ENCODE measurements around the gene TUBGCP5.
"Not testable (repeated sequence)": the region's sequence is repeated elsewhere in the genome, so short reads cannot be mapped to it uniquely, and the experiment has no call there.

TUBGCP5 gene

GRCh38 chr15:23039143-23039916, at the start of gene TUBGCP5:
TSS of gene TUBGCP5 (minus strand) at chr15:23039569. CDS start at chr15:23039543, 26 bp downstream.
- DNase-seq: peak; percentile 99

GRCh38 chr15:23083115-23083514, 43.7 kb upstream of the TUBGCP5 start:
- DNase-seq: no peak

- DNase-seq: not testable (repeated sequence)
Measured at GRCh38 chr15:23081996-23082737, 42.8 kb upstream of the TUBGCP5 start.

GRCh38 chr15:23081271-23081670, 41.9 kb upstream of the TUBGCP5 start:
- DNase-seq: no peak

- no peak for DNase-seq
Measured at GRCh38 chr15:23079766-23080165, 40.4 kb upstream of the TUBGCP5 start.

- no peak for DNase-seq
Measured at GRCh38 chr15:23075927-23076326, 36.6 kb upstream of the TUBGCP5 start.

- DNase-seq: no peak
Measured at GRCh38 chr15:23074684-23075083, 35.3 kb upstream of the TUBGCP5 start.

- DNase-seq: no peak
Measured at GRCh38 chr15:23073890-23074646, 34.7 kb upstream of the TUBGCP5 start.

- no peak for DNase-seq
Measured at GRCh38 chr15:23072633-23073032, 33.3 kb upstream of the TUBGCP5 start.

GRCh38 chr15:23069496-23070166, 30.3 kb upstream of the TUBGCP5 start:
- DNase-seq: no peak

- DNase-seq: no peak
Measured at GRCh38 chr15:23067416-23067815, 28.0 kb upstream of the TUBGCP5 start.

GRCh38 chr15:23065836-23066235, 26.5 kb upstream of the TUBGCP5 start:
- DNase-seq: no peak

- DNase-seq: no peak
Measured at GRCh38 chr15:23064156-23064555, 24.8 kb upstream of the TUBGCP5 start.

GRCh38 chr15:23057707-23058106, 18.3 kb upstream of the TUBGCP5 start:
- DNase-seq: no peak

- no peak for DNase-seq
Measured at GRCh38 chr15:23055316-23055715, 15.9 kb upstream of the TUBGCP5 start.

GRCh38 chr15:23052522-23052921, 13.2 kb upstream of the TUBGCP5 start:
- DNase-seq: no peak

- no peak for DNase-seq
Measured at GRCh38 chr15:23050708-23051107, 11.3 kb upstream of the TUBGCP5 start.

GRCh38 chr15:23049984-23050628, 10.7 kb upstream of the TUBGCP5 start:
- no peak for DNase-seq

GRCh38 chr15:23048572-23049282, 9.4 kb upstream of the TUBGCP5 start:
- not testable (repeated sequence) for DNase-seq

- not testable (repeated sequence) for DNase-seq
Measured at GRCh38 chr15:23043987-23044386, 4.6 kb upstream of the TUBGCP5 start.

- not testable (repeated sequence) for DNase-seq
Measured at GRCh38 chr15:23043535-23043934, 4.2 kb upstream of the TUBGCP5 start.

- not testable (repeated sequence) for DNase-seq
Measured at GRCh38 chr15:23041736-23042135, 2.4 kb upstream of the TUBGCP5 start.

All from activated CD4-positive, alpha-beta T cell treated with anti-CD3 and anti-CD28 coated beads for 48 hours (primary cell).